K562 (cell line): ENCODE results near the gene FDX1. TPM values are rescaled to one million over a fixed set of nuclear protein-coding genes. Genes with fewer than 3 reads are reported as not detected.

Experiments used
- ATAC-seq: fragments of 200-7000 bp; cut with Tn5 transposase; 3 replicates; pipeline ENCODE4 v1.9.1; 2020; ENCODE audit warnings: moderate library complexity
- BruUV-seq: library from RNA; stranded (reverse); fragments of 400-500 nt; replicated peaks from 2 replicates; lab custom pipeline; 2021; lab: Mats Ljungman, UMichigan
- CTCF ChIA-PET: fragments of 300-600 bp; formaldehyde crosslinking; extraction: SDS; loops from one replicate; lab custom pipeline; 2021; ENCODE audit warnings: low intra/inter-chr PET ratio; lab: Yijun Ruan, JAX
- POLR2A ChIA-PET: fragments of 300-600, 350-650 bp; sonication (Branson Sonifier 250); formaldehyde crosslinking; extraction: SDS; loops from one replicate; lab custom pipeline; 2021; ENCODE audit warnings: antibody characterized with exemption, inconsistent platforms; lab: Yijun Ruan, JAX
- DNase-seq, 4 experiments: peaks; one replicate each; pipeline versions ENCODE4 v3.0.0 to v3.0.0-alpha.2; 2011 to 2018; ENCODE audit warnings: low spot score in 3 of 4, mixed read lengths in 3 of 4; ENCODE audit errors: extremely low read depth in 1 of 4
- FAIRE-seq: peaks from 2 replicates; lab custom pipeline; 2011; peaks lifted over from hg19 to GRCh38; lab: Jason Lieb, UNC
- H2AFZ ChIP-seq: 2 replicates; pipeline ENCODE4 v1.6.0; 2011; ENCODE audit warnings: low read depth, low read length, control low read depth, inconsistent platforms
- H3K27ac ChIP-seq: fragments of 200-600 bp; 3 replicates; pipeline ENCODE4 v1.8.0; 2011; ENCODE audit warnings: low read depth, mild to moderate bottlenecking, control low read depth, inconsistent platforms, low read length, moderate library complexity, mixed read lengths; ENCODE audit errors: extremely low read depth
- H3K27me3 ChIP-seq, 2 experiments: fragments of 300-600 bp in 1 of 2; 2 replicates in 1 of 2; 3 replicates in 1 of 2; pipeline versions ENCODE4 v1.6.0 to v1.8.0; 2011; ENCODE audit warnings: inconsistent platforms in 2 of 2, low read length in 2 of 2, mild to moderate bottlenecking in 1 of 2, mixed read lengths in 1 of 2, moderate library complexity in 1 of 2; ENCODE audit not compliant: control insufficient read depth in 2 of 2, insufficient read depth in 2 of 2
- H3K36me3 ChIP-seq: fragments of 300-600 bp; 3 replicates; pipeline ENCODE4 v1.8.0; 2011; ENCODE audit warnings: mild to moderate bottlenecking, low read length, inconsistent platforms; ENCODE audit not compliant: control insufficient read depth, insufficient read depth
- H3K4me1 ChIP-seq, 2 experiments: fragments of 200-600 bp in 1 of 2; replicated peaks in 1 of 2; 2 replicates in 1 of 2; 3 replicates in 1 of 2; pipeline versions ENCODE4 v1.5.1 to v1.8.0; 2011; ENCODE audit warnings: inconsistent platforms in 2 of 2, low read length in 2 of 2, mild to moderate bottlenecking in 1 of 2, mixed read lengths in 1 of 2, moderate library complexity in 1 of 2; ENCODE audit not compliant: control insufficient read depth in 2 of 2, insufficient read depth in 2 of 2
- H3K4me2 ChIP-seq: 2 replicates; pipeline ENCODE4 v1.6.1; 2011; ENCODE audit warnings: low read length, control low read depth, inconsistent platforms, mixed read lengths; ENCODE audit not compliant: insufficient read depth
- H3K4me3 ChIP-seq: fragments of 200-600 bp; sonication (generic), shearing (Covaris generic); 2 replicates; pipeline ENCODE4 v1.5.1; 2016; ENCODE audit warnings: control low read depth, inconsistent platforms
- H3K79me2 ChIP-seq: fragments of 200-600 bp; 3 replicates; pipeline ENCODE4 v1.8.0; 2011; ENCODE audit warnings: low read length, inconsistent platforms; ENCODE audit not compliant: control insufficient read depth, insufficient read depth
- H3K9ac ChIP-seq, 2 experiments: 2 replicates each; pipeline versions ENCODE4 v1.6.0 to v1.6.1; 2011; ENCODE audit warnings: low read depth in 2 of 2, low read length in 2 of 2, control low read depth in 1 of 2, inconsistent platforms in 1 of 2, mild to moderate bottlenecking in 1 of 2, mixed read lengths in 1 of 2; ENCODE audit not compliant: insufficient read depth in 1 of 2
- H3K9me1 ChIP-seq: one replicate; pipeline ENCODE4 v1.6.0; 2011; ENCODE audit warnings: inconsistent platforms, mild to moderate bottlenecking, low read length, moderate library complexity; ENCODE audit not compliant: control insufficient read depth, insufficient read depth
- H3K9me3 ChIP-seq: replicated peaks from 2 replicates; pipeline ENCODE4 v1.5.1; 2011; ENCODE audit warnings: low read depth, low read length, inconsistent platforms; ENCODE audit not compliant: control insufficient read depth, insufficient read depth
- H4K20me1 ChIP-seq: replicated peaks from 2 replicates; pipeline ENCODE4 v1.6.1; 2011; ENCODE audit warnings: low read length, inconsistent platforms, mixed read lengths; ENCODE audit not compliant: control insufficient read depth, insufficient read depth
- ARNT ChIP-seq, 2 experiments: fragments of 450-650 bp; IDR thresholded peaks; 2 replicates each; pipeline ENCODE4 v1.6.1; 2016; ENCODE audit warnings: mild to moderate bottlenecking in 1 of 2
- CEBPB ChIP-seq: fragments of 450-650 bp; IDR thresholded peaks from 2 replicates; pipeline ENCODE4 v1.6.1; 2016; ENCODE audit warnings: missing genetic modification characterization, missing compliant biosample characterization
- CREB5 ChIP-seq: fragments of 250-450 bp; sonication (Bioruptor Pico); IDR thresholded peaks from 2 replicates; pipeline ENCODE4 v1.5.0; 2020; ENCODE audit warnings: mild to moderate bottlenecking
- EP400 ChIP-seq: fragments of 450-650 bp; IDR thresholded peaks from 2 replicates; pipeline ENCODE4 v1.6.1; 2017; ENCODE audit warnings: antibody characterized with exemption, mild to moderate bottlenecking, moderate library complexity
- EWSR1 ChIP-seq: fragments of 450-650 bp; IDR thresholded peaks from 2 replicates; pipeline ENCODE4 v1.6.1; 2018; ENCODE audit warnings: borderline replicate concordance, mild to moderate bottlenecking, low read depth, moderate library complexity; ENCODE audit not compliant: partially characterized antibody
- MYNN ChIP-seq, 2 experiments: sonication (generic); formaldehyde crosslinking in 1 of 2; IDR thresholded peaks; 2 replicates each; pipeline versions ENCODE4 v1.5.0 to v1.6.1; 2016 to 2020; ENCODE audit warnings: antibody characterized with exemption in 1 of 2, missing genetic modification reagents in 1 of 2
- NFIX ChIP-seq: fragments of 250-450 bp; sonication (Bioruptor Pico); IDR thresholded peaks from 2 replicates; pipeline ENCODE4 v1.4.0; 2020; ENCODE audit warnings: low read depth, mild to moderate bottlenecking, moderate library complexity
- NFRKB ChIP-seq: fragments of 450-650 bp; IDR thresholded peaks from 2 replicates; pipeline ENCODE4 v1.6.1; 2016; ENCODE audit warnings: low read depth
- ZSCAN32 ChIP-seq: fragments of 450-650 bp; formaldehyde crosslinking; IDR thresholded peaks from 2 replicates; pipeline ENCODE4 v1.4.0; 2020; ENCODE audit warnings: mild to moderate bottlenecking, moderate library complexity
- whole genome bisulfite sequencing: fragments of 100-300 bp; shearing (Covaris generic); methylation state at CpG from one replicate; pipeline ENCODE4 v1.1.6; 2016; ENCODE audit warnings: low coverage, mixed read lengths; ENCODE audit not compliant: insufficient coverage; ENCODE audit errors: missing lambda C conversion rate; 5-methylcytosine and 5-hydroxymethylcytosine counted together
- in situ Hi-C: fragments of 300-500 bp; cut with MboI; formaldehyde crosslinking; loops from 4 replicates; pipeline ENCODE4 v1.15.0; 2018; ENCODE audit warnings: inconsistent platforms, mixed read lengths
- intact Hi-C: fragments of 100-400 bp; cut with micrococcal nuclease; formaldehyde crosslinking; loops from 2 replicates; pipeline ENCODE4 v1.14.2; 2022
- polyA plus RNA-seq, 8 experiments: library from polyadenylated mRNA; depleted of rRNA in 4 of 8; stranded (reverse) in 5 of 8; unstranded in 3 of 8; fragments of >200 nt; fragmentation: Nextera tagmentation in 2 of 8; fragmentation: Illumina TruSeq in 1 of 8; extraction: Ambion mirVana in 2 of 8; extraction: Trizol in 1 of 8; gene quantifications; 2 replicates each; pipeline versions ENCODE4 v1.2.1 to v1.2.3, GENCODE V29; 2011 to 2014; ENCODE audit warnings: inconsistent platforms in 1 of 8, missing spikeins in 1 of 8
- total RNA-seq, 7 experiments: library from RNA; depleted of rRNA in 6 of 7; stranded (reverse); fragments of >200 nt in 6 of 7; fragmentation: Illumina TruSeq in 2 of 7; extraction: Trizol in 2 of 7; gene quantifications; 2 replicates each; pipeline versions ENCODE4 v1.2.1 to v1.2.3, GENCODE V29; 2011 to 2021; ENCODE audit warnings: low replicate concordance in 1 of 7
- TF ChIP-seq, protein P1 (sequence below): fragments of 200-800 bp; sonication (Bioruptor generic); IDR thresholded peaks from 2 replicates; pipeline ENCODE4 v1.6.1; 2016; ENCODE audit warnings: missing genetic modification characterization, missing compliant biosample characterization
- TF ChIP-seq, protein P2 (sequence below): IDR thresholded peaks from 3 replicates; pipeline ENCODE4 v1.6.1; 2011; ENCODE audit warnings: borderline replicate concordance, mild to moderate bottlenecking; ENCODE audit not compliant: insufficient read length, insufficient read depth

The FDX1 gene
- total and polyA plus RNA-seq, 9 of the 15 experiments (the other 6 are each of a cell fraction or from before 2014, with no cell fraction given): 6.4 to 14.3 (median 11.4) TPM

- Histone ChIP-seq H3K9me3 (no peaks in the 10 kb centered on the region), H3K4me2 (no peak overlapping the region), H3K27me3 (0 out of 5 replicates have a peak, but pooled peaks cover 0 to 2% of the 10 kb centered on the region in 2 experiments), H3K4me3 (no peak overlapping the region), H3K79me2 (no peaks in the 10 kb centered on the region), H3K9me1 (no peaks in the 10 kb centered on the region), H3K27ac (no peak overlapping the region), H3K36me3 (no peaks in the 10 kb centered on the region), H3K4me1 (no peaks in the 10 kb centered on the region), H3K9ac (no peak overlapping the region), H4K20me1 (no peaks in the 10 kb centered on the region), H2AFZ (no peak overlapping the region)
- FAIRE-seq: no peak
- no peak for DNase-seq
- ATAC-seq: no peak
- intact Hi-C loops: no loop called here
- in situ Hi-C loops: no loop called here
- no TSS peak for BruUV-seq
- ChIA-PET CTCF (no interaction called here), POLR2A (interaction anchor here (0.6 kb wide), 2 partner anchors 11 to 86 kb away, joined by 3 read pairs; no protein-coding TSS in a partner anchor)
- 10% methylated on average over 7 of the region's 7 CpGs for WGBS
- TF ChIP-seq EP400 (no peak), ZSCAN32 (CRISPR knock-in tag) (no peak), NFIX (no peak), NFRKB (no peak), MYNN (IDR thresholded peaks at IDR 0.05) (no peak), MYNN (CRISPR knock-in tag; IDR thresholded peaks at IDR 0.05) (no peak), EWSR1 (no peak), ARNT (IDR thresholded peaks at IDR 0.05) (no peak), CREB5 (CRISPR knock-in tag) (no peak), CEBPB (tag) (no peak)
- TF ChIP-seq, protein P1, sequence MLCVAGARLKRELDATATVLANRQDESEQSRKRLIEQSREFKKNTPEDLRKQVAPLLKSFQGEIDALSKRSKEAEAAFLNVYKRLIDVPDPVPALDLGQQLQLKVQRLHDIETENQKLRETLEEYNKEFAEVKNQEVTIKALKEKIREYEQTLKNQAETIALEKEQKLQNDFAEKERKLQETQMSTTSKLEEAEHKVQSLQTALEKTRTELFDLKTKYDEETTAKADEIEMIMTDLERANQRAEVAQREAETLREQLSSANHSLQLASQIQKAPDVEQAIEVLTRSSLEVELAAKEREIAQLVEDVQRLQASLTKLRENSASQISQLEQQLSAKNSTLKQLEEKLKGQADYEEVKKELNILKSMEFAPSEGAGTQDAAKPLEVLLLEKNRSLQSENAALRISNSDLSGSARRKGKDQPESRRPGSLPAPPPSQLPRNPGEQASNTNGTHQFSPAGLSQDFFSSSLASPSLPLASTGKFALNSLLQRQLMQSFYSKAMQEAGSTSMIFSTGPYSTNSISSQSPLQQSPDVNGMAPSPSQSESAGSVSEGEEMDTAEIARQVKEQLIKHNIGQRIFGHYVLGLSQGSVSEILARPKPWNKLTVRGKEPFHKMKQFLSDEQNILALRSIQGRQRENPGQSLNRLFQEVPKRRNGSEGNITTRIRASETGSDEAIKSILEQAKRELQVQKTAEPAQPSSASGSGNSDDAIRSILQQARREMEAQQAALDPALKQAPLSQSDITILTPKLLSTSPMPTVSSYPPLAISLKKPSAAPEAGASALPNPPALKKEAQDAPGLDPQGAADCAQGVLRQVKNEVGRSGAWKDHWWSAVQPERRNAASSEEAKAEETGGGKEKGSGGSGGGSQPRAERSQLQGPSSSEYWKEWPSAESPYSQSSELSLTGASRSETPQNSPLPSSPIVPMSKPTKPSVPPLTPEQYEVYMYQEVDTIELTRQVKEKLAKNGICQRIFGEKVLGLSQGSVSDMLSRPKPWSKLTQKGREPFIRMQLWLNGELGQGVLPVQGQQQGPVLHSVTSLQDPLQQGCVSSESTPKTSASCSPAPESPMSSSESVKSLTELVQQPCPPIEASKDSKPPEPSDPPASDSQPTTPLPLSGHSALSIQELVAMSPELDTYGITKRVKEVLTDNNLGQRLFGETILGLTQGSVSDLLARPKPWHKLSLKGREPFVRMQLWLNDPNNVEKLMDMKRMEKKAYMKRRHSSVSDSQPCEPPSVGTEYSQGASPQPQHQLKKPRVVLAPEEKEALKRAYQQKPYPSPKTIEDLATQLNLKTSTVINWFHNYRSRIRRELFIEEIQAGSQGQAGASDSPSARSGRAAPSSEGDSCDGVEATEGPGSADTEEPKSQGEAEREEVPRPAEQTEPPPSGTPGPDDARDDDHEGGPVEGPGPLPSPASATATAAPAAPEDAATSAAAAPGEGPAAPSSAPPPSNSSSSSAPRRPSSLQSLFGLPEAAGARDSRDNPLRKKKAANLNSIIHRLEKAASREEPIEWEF (CRISPR knock-in tag): no peak
- TF ChIP-seq, protein P2, sequence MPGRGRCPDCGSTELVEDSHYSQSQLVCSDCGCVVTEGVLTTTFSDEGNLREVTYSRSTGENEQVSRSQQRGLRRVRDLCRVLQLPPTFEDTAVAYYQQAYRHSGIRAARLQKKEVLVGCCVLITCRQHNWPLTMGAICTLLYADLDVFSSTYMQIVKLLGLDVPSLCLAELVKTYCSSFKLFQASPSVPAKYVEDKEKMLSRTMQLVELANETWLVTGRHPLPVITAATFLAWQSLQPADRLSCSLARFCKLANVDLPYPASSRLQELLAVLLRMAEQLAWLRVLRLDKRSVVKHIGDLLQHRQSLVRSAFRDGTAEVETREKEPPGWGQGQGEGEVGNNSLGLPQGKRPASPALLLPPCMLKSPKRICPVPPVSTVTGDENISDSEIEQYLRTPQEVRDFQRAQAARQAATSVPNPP: no peak
Measured at GRCh38 chr11:110491577-110492320, 62.0 kb downstream of the FDX1 start.
